SH-SY5Y (cell line): ENCODE results near the gene SPRR1B.

ENCODE experiments used
- GATA2 ChIP-seq: IDR thresholded peaks from 2 replicates; pipeline ENCODE4 v1.6.1; 2011; ENCODE audit warnings: mild to moderate bottlenecking, low read depth, low read length
- GATA3 ChIP-seq: IDR thresholded peaks from 2 replicates; pipeline ENCODE4 v1.6.1; 2011; ENCODE audit warnings: low read depth, mild to moderate bottlenecking, low read length, moderate library complexity

DNA sequence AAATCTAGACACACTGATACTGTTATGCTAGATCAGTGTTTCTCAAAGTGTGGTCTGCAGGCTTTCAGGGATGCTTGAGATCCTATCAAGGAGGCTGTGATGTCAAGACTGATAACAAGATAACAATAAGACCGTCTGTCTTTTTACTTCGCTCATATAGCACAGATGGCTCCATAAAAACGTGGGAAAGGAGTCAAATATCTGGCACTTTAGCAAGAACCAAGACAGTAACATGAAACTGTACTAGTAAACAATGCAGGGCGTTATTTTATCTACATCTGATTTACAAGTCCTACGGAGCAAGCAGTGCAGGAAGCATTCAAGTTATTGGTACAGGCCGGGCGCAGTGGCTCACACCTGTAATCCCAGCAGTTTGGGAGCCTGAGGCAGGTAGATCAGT is 33.1 kb upstream of the SPRR1B start:
- TF ChIP-seq GATA2 (no peak), GATA3 (no peak)
